DMS114 treated with DMSO at 0.1 percent for 48 hours (cell line): ENCODE results near the gene MBNL2.

Experiments
- DNase-seq: peaks from one replicate; lab custom pipeline; 2025; ENCODE audit not compliant: unreplicated experiment; lab: John Stamatoyannopoulos, UW

The MBNL2 gene

DNA sequence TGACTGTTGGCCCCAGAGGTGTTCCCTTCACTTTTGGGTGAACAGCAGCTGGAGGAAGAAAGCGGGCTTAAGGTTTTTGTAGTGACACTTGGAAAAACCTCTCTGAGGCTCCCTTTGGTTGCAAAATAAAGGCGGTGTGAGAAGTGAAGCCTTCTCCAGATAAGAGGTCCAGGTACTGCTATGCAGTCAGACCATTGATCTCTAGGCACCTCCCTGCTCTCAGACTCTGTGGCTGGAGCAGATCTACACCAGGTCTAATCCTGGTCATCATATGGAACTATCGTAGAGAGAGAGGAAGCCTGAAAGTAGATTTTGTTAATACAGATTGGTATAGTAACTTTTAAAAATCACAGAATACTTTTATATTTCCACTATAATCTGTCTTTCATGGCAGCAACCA lies 47.5 kb downstream of the MBNL2 start:
- DNase-seq, result no peak

GRCh38 chr13:97272526-97272925 lies 50.4 kb downstream of the MBNL2 start:
- DNase-seq, result no peak

DNA sequence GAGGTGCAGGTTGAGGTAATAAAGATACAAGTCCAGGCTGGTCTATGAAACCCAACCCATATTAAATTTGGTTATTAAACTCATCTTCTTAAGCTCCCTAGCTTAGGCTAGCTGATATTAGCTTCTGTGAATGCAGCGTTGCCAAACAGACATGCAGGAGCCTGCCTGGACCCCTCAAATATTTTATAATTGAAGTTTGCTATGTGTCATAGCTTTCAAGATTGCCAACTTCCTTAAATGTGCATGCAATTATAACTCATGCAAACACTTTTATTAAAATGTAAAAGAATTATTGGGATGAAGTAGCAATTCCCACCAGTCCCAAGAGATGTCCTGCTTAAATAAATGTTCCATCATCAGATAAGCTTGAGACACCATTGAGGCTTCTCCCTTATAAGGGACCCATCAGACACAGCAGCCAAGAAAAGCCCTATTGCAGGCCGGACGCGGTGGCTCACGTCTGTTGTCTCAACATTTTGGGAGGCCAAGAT lies 51.3 kb downstream of the MBNL2 start:
- DNase-seq, result no peak

- no peak for DNase-seq
These were observed 52.9 kb downstream of the MBNL2 start for GRCh38 chr13:97274829-97275649.

DNA sequence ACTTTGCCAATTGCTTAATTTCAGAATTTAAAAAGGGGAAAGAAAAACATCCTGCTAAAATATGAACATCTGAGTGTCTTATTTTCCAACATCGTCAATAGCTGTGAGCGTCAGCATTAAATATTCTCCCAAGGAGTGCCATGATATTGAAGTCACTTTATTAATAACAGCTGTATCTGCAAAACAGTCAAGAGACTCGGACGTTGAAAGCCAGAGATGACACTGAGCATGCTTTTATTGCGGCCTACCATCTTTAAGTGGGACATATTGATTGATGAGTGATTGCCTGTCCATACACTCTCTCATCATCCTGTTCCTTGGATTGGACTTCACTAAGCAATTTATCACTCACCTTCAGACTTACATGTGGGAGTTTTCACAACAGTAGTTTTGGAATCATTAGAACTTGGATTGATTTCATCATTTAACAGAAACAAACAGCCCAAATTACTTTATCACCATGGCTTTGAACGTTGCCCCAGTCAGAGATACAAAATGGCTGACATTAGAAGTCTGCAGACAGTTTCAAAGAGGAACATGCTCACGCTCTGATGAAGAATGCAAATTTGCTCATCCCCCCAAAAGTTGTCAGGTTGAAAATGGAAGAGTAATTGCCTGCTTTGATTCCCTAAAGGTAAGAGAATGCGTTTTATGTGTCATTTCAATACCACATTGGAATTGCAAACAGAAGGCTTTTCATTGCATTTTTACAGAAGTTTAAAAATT lies 53.8 kb downstream of the MBNL2 start:
- DNase-seq, result no peak

DNA sequence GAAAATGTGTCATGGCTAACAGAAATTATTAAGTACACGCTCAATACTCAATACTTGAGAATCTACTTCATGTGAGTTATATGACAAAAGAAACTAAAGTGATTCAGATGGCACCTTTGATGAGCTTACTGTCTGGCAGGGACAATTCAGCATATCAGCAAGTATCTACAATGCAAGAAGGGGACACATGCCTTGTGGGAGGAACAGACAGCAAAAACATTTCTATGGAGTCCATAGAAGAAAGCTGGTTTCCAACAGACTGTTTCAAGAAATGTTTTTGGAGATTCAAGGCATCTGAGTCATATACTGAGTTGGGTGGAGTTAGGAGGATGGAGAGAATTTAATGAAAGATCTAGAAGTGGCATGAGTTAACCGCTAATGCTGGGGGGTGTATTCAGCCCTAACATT lies 54.7 kb downstream of the MBNL2 start:
- DNase-seq, result no peak

DNA sequence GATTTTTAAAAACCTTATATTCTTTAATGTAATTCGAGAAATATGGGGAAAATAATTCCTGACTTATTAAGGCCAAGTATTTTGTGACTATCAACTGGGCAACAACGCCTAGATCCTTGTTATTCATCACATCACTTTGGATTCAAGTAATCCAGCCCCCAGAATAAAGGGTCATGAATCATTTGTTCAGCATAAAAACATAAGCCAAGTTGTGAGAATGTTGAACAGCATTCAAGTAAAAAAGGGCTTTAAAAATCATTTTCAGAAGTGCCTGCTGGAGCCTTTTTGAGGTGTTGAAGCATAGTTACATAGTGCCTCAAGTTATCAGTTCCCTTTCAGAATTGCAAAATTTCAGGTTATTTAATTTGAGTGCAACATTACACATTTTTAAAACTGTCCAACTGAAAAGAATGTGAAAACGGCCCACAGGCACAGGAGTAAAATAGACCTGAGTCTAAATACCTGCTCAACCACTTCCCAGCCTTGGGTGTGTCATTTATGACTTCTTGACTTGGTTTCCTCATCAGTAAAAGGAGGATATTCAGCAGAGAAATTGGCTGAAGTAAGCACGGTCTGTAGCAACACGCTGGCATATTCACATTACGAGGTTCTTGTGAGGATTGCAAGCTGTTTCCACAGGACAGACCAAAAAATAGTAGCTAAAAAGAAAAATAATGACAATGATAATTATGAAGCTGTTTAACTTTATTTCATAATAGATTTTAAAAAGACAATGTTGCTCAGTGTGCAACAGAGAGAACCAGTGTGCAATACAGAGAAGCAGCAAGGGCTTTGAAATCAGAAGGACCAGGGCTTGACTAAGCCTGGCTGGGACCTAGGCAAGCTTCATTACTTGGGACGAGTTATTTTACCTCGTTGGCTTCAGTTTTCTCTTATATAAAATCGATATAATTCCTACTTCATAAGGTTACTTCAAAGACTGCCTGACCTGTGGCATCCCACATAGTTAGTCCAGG lies 56.6 kb downstream of the MBNL2 start:
- no peak for DNase-seq

GRCh38 chr13:97279913-97280312 lies 57.8 kb downstream of the MBNL2 start:
- no peak for DNase-seq

DNA sequence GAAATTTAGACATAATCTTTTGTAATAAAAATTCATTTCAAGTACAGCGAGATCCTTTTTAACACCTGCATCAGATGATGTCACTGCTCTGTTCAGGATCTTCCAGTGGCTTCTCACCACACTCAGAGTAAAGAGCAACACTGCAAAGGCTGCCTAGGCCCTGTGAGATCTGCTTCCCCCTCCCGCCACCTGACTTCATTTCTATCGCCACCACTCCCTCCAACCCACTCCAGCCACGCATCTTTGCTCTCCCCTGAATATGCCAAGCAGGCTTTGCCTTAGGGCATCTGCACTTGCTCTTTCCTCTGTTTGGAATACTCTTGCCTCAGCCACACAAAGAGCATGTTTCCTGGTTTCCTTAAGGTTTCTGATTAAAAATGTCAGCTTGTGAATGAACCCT lies 58.3 kb downstream of the MBNL2 start:
- DNase-seq, result no peak

DNA sequence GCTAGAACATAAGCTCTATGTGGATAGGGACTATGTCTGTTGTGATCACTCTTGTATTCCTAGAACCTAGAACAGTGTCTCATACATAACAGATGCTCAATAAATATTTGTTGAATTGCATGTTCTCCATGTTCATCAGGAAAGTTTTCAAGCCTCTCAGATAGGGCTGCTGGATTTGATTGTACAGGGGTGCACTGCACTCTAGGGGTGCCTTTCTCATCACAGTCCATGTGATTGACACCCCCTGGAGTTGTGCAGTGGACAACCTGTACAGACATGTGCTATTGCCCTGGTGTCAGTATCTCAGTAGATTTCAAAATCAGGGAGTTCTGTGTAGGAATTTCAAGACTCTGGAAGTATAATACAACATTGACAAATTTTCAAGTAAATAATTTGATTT lies 58.9 kb downstream of the MBNL2 start:
- no peak for DNase-seq

DNA sequence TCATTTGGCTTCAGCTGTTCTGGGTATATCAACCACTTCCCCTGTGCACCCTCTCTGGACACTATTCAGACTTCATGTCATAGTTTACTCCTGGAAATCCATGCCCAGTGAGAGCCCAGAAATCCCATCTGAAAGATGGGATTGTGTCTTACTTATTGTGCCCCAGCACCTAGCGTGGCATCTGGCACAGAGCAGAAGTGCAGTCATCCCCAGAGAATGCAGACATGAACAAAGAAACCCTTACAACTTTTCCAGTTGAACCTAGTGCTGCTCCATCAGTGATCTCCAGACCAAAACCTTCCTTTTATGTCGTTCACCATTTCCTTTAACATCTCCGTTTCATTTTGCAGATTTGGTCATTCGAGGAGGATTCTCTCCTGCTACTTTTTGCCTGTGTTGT lies 60.6 kb downstream of the MBNL2 start:
- no peak for DNase-seq

- DNase-seq, result no peak
These were observed 61.8 kb downstream of the MBNL2 start for GRCh38 chr13:97283888-97284287.

DNA sequence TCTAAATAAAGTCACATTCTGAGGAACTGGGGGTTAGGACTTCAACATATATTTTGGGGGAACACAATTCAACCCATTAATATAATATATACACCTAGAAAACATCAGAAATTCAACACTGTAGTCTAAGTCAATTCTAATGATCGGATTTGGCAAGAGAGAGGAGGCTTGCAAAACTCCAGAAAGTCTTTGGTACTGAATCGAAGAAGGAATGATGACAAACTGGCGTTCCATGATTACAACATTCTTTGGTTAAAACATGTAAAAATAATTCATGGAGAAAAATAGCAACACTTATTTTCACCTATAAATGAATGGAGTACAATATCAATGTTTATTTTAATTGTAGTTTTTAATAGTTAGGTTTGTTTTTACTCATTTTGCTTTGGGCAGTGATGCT lies 62.4 kb downstream of the MBNL2 start:
- no peak for DNase-seq

DNA sequence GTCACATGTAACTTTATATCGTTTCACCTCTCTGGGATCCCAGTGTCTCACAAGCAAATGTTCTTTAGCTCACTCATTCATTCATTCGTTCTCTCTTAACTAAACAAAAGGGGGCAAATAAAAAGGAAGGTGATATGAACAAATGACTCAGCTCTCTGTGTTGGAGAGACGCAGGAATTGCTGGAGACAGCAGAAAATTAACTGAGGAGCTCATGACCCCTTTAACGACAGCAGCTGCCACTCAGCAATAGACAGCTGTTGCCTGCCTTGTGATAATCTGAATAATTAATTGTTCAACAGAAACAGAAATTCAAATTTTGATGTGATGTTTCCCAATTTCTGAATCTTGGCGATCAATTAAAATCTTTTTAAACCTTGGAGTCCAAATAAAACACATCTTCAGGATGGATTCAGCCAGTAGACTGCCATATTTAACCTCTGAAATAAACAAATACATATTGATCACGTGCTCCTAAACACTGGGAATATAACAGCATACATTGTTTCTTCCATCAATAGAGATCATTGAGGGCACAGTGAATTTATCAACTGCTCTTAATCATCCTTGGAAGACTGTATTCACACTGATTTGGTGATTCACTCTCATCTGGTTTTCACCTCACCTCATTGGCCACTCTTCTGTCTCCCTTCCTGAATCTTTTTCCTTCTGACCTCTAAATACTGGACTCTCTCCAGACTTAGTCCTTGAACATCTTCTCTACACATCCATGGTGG lies 63.3 kb downstream of the MBNL2 start:
- no peak for DNase-seq

DNA sequence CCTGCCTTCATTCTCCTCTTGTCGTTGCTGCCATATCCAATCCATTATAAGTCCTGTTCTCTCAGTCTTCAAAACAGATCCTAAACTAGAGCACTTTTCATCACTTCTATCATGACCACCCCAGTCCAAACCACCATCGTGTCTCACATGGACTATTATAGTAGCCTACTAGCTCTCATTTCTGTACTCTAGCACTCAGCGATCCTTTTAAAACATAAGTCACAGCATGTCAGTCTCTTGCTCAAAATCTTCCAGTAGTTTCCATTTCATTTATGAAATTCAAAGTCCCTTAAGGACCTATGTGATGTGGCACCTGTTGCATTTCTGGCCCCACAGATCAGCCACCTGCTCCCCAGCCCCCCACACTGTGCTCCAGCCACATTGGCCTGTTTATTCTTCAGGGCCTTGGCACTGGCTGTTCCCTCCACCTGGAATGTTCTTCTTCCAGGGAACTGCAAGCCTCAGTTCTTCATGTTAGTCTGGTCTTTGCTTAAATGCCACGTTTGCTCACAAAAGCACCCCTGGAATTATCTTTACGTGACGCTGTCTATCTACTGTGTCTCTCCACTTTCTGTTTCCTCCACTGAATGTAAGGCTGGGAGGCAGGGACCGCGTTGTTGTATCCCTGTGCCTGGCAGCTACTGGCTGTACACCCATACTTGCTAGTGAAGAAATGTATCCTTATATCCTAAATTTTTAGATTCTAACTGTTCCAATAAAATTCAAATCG lies 64.3 kb downstream of the MBNL2 start:
- no peak for DNase-seq

DNA sequence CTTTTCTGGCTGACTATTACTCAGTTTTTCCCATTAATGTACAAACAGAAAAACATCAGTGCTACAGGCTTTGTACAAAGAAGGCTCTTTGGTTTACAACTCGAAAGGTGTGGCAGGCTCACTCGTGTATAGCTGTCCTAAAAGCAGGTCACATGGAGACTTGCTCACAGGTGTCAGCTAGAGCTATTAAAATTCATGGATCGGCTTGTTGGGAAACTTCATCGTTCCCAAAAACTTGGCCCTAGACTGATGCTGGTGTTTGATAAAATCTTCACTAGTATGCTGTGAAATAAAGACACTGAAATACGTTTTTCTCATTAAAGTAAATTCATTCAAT lies 64.9 kb downstream of the MBNL2 start:
- no peak for DNase-seq

DNA sequence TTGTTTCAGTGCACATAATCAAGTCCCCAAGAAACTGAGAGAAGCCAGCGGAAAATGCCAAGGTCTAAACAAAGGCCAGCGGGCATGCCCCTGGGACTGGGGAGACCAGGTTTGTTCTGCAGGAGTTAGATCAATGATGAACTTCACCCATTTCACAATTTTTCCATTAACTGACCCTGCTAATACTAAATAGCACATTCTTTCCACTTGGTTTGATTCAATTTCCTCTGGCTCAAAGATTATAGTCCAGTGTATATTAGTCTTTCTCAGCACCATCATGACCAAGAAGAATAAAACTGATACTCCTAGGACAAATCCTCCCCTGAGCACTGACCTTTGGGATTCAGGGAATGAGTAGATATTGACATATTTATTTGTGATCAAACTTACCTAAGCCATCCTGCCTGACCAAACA lies 66.4 kb downstream of the MBNL2 start:
- DNase-seq, result no peak

GRCh38 chr13:97289514-97290298 lies 67.6 kb downstream of the MBNL2 start:
- no peak for DNase-seq
